ENCODE measurements around the gene TERT. TPM values are rescaled to one million over a fixed set of nuclear protein-coding genes. Genes with fewer than 3 reads are reported as not detected.

Gene TERT
- total RNA-seq, 2 donors from 2014 or later = 3.6 TPM; not detected in 1

GRCh38 chr5:1207555-1207954 is 87.3 kb downstream of the TERT start:
- intact Hi-C loops (cut with DNase I) = no loop called here
- no peak for DNase-seq (ENCODE audit: low spot score)
- Histone ChIP-seq H3K36me3 (no peaks in the 10 kb centered on the region), H3K4me3 (no peak overlapping the region), H3K27ac (no peak overlapping the region), H3K9me3 (no peaks in the 10 kb centered on the region), H3K27me3 (replicated peaks; ENCODE audit: insufficient read depth) (no peaks in the 10 kb centered on the region), H3K4me1 (replicated peaks) (no peaks in the 10 kb centered on the region)
- 69% methylated on average over 6 of the region's 6 CpGs for WGBS
- no peak for TF ChIP-seq CTCF (IDR thresholded peaks at IDR 0.05)
- no peak for TF ChIP-seq POLR2A (IDR thresholded peaks at IDR 0.05)
- no peak for TF ChIP-seq POLR2AphosphoS5 (IDR thresholded peaks at IDR 0.05)

GRCh38 chr5:1206521-1207412 is 88.1 kb downstream of the TERT start:
- H3K4me1 ChIP-seq (replicated peaks) = no peaks in the 10 kb centered on the region
- no peak for DNase-seq (ENCODE audit: low spot score)
- TF ChIP-seq POLR2A (IDR thresholded peaks at IDR 0.05) (no peak), POLR2AphosphoS5 (IDR thresholded peaks at IDR 0.05) (no peak), CTCF (IDR thresholded peaks at IDR 0.05) (no peak)
- H3K27ac ChIP-seq = no peak overlapping the region
- no peaks in the 10 kb centered on the region for H3K27me3 ChIP-seq (replicated peaks; ENCODE audit: insufficient read depth)
- no peaks in the 10 kb centered on the region for H3K36me3 ChIP-seq
- 75% methylated on average over 49 of the region's 49 CpGs for WGBS
- H3K4me3 ChIP-seq = no peak overlapping the region
- intact Hi-C loops (cut with DNase I) = no loop called here
- no peaks in the 10 kb centered on the region for H3K9me3 ChIP-seq

GRCh38 chr5:1205255-1206180 is 89.3 kb downstream of the TERT start:
- Histone ChIP-seq H3K36me3 (no peaks in the 10 kb centered on the region), H3K9me3 (no peaks in the 10 kb centered on the region), H3K4me3 (no peak overlapping the region), H3K27ac (no peak overlapping the region), H3K4me1 (replicated peaks) (no peaks in the 10 kb centered on the region), H3K27me3 (replicated peaks; ENCODE audit: insufficient read depth) (peaks cover 3% of the 10 kb centered on the region)
- intact Hi-C loops (cut with DNase I) = no loop called here
- no peak for DNase-seq (ENCODE audit: low spot score)
- WGBS = 74% methylated on average over 11 of the region's 11 CpGs
- no peak for TF ChIP-seq POLR2AphosphoS5 (IDR thresholded peaks at IDR 0.05)
- no peak for TF ChIP-seq CTCF (IDR thresholded peaks at IDR 0.05)
- TF ChIP-seq POLR2A (IDR thresholded peaks at IDR 0.05) = no peak

- no peak overlapping the region for H3K27ac ChIP-seq
- WGBS = 29% methylated on average over 18 of the region's 18 CpGs
- intact Hi-C loops (cut with DNase I) = no loop called here
- H3K27me3 ChIP-seq (replicated peaks; ENCODE audit: insufficient read depth) = peaks cover 5% of the 10 kb centered on the region
- TF ChIP-seq POLR2A (IDR thresholded peaks at IDR 0.05) = no peak
- TF ChIP-seq POLR2AphosphoS5 (IDR thresholded peaks at IDR 0.05) = no peak
- no peak for TF ChIP-seq CTCF (IDR thresholded peaks at IDR 0.05)
- H3K9me3 ChIP-seq = no peaks in the 10 kb centered on the region
- H3K4me1 ChIP-seq (replicated peaks) = no peaks in the 10 kb centered on the region
- H3K36me3 ChIP-seq = no peaks in the 10 kb centered on the region
- no peak for DNase-seq (ENCODE audit: low spot score)
- no peak overlapping the region for H3K4me3 ChIP-seq
These were observed 90.1 kb downstream of the TERT start for GRCh38 chr5:1204693-1205242.

All from prostate gland (tissue), 2 donors.